GM19397 (cell line): Measurements from ENCODE around the gene SMAD2.
"Not testable (repeated sequence)": the region's sequence is repeated elsewhere in the genome, so short reads cannot be mapped to it uniquely, and the experiment has no call there.

Experiments used
- ATAC-seq: cut with Tn5 transposase; IDR thresholded peaks from one replicate; pipeline ENCODE4 v1.9.1; 2021; ENCODE audit warnings: mild to moderate bottlenecking, moderate library complexity; ENCODE audit not compliant: unreplicated experiment

The SMAD2 gene

DNA sequence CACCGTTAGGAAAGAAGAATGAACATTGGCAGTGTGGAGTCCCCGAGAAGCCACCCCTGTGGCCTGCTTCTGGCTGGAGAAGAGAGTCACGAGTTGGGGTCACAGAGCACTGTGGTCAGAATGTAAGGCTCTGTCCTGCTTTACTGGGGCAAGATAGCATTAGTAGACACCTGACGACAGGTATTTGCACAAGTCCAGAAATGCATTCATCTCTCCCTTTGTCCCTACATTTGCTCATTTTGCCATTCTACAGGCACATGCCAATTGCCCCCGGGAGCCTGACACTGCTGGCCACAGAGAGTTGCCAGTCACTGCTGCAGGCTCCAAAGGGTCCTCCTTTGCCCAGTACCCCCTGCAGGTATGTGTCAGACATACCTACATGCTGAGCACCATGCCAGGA is 133.3 kb downstream of the SMAD2 start:
- no peak for ATAC-seq

DNA sequence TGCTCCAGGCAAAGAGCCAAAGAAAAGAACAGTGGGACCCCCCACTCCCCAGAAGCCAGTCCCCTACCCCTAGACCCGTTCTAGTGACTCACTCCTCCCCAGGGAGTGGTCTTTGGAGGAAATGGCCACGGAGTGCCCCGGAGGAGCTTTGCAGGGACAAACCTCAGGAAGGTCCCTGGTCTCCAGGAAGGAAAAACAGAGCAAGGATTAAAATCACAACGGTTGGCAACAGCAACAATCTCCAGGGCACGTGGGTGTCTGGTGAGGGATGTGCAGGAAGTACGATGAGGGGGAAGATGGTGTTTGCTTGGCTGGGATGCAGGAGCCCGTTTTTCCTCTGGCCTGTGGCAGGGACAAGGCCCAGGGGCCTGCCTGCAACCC is 135.0 kb downstream of the SMAD2 start:
- ATAC-seq, result no peak

DNA sequence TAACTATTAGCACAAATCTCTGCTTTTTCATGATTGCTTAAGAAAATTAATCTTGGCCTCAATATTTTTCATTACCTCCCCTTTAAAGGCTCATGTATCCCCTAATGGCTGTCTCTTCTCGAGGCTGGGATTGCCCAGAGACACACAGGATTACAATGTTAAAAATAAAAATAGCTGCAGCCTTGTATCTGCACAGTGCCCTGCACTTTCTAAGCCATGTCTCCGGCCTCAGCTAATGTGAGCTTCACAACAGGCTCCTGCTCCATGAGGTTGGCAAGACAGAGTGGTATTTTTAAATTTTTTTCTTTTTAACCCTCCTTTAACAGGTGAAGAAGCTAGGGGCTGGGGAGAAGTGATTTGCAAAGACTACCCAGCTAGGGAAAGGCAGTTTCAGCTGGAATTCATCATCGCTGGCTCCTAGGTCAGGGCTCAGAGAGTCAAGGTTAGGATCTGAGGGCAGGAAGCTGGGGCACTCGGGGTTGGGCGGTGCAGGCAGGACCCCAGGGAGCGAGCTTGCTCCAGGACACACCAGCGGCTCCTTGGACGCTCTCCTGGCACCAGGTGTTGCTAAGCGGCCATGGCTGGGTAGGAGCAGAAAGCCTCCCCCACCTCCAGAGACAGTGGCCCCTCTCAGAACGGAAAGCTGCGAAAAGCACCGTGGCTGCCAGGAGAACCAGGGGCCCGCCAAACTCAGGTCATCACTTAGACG is 135.6 kb downstream of the SMAD2 start:
- ATAC-seq, result no peak

DNA sequence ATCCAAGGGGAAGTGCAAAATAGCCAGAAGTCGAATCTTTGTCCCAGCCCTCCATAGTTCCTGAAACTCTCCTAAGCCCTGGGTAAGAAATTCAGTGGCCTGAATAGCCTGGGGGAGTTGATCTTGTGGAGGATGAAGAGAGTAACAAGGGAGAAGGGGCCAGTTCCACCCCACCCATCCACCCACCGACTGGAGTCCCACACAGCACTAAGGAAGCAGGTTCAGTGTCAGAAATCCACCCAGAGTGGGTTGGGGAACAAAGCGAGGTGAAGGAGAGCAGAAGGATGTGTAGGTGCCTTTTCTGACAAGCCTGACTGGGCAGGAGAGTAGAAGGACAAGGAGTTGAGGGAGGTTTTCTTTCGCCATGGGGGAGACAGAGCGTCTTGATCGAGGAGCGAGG is 136.8 kb downstream of the SMAD2 start:
- no peak for ATAC-seq

DNA sequence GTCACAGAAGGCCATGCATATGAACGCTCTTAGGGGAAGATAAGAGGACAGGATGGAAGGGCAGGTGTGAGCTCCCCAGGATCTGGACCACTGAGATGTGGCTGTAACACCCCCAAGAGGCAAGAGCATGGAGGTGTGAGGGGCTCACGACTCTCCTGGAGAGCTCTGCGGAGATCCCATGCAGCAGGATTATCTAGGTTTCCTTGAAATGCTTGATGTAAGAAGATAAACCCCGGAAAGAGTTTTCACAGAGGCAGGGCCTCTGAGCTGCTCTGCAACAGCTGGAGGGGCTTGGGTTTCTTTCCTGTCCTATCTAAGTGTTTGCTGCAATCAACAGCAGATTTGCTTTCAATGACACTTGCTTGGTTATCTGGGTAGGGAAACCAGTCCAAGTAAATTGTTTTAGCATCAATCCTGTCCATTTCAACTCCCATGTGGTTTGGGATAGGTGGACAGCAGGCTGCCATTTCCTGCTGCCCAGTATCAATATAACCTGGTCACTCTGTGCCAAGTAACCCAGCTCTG is 138.9 kb downstream of the SMAD2 start:
- ATAC-seq, result no peak

DNA sequence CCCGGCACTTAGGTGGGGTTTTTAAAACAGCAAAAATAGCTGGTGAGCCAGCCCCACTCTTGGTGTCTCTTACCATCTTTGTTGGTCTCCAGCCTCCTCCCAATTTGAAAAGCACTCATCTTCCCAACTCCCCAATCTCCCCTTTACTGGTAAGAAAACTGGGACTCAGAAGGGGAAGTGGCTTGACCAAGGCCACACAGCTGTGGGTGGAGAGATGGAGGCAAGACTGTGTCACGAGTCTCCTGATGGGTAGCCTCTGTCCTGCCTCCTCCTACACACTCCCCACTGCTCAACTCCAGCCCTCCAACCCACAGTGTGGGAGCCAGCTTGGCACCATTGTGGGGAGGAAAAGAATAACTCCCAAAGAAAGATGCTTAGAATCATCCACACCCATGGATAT is 140.4 kb downstream of the SMAD2 start:
- ATAC-seq, result no peak

DNA sequence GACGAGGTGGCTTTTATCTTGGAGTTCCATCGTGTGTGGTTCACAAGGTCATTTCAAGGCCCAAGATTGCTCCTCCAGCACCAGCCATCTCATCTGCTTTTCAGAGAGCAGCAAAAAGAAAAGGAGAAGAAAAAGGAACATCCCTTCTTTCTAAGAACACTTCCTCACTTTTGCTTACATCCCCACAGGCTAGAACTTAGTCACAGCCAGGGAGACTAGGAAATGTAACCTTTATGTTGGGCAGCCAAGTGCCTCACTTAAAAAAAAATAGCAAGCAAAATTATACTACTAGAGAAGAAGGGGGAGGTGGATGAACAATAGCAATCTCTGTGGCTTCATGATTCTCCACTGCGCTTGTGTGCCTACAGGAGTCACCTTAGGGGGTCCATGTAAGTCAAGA is 141.8 kb downstream of the SMAD2 start:
- ATAC-seq, result no peak

DNA sequence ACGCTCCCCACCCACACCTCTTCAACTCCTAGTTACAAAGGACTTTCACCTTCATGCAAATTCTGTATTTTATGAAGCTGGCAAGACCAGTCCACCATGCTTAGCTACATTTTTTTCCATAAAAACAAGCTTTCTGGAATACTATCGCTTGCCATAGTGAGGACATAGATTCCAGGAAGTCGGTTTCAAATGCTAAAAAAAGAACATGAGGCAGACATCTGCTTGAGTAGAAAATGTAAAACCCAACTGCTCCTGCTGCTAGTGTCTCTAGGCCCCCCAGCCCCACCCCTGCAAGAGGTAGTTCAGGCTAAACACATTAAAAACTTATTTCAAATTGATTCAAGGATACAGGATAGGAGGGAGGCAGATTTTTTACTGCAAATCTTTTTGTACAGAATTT is 148.9 kb downstream of the SMAD2 start:
- ATAC-seq, result no peak

DNA sequence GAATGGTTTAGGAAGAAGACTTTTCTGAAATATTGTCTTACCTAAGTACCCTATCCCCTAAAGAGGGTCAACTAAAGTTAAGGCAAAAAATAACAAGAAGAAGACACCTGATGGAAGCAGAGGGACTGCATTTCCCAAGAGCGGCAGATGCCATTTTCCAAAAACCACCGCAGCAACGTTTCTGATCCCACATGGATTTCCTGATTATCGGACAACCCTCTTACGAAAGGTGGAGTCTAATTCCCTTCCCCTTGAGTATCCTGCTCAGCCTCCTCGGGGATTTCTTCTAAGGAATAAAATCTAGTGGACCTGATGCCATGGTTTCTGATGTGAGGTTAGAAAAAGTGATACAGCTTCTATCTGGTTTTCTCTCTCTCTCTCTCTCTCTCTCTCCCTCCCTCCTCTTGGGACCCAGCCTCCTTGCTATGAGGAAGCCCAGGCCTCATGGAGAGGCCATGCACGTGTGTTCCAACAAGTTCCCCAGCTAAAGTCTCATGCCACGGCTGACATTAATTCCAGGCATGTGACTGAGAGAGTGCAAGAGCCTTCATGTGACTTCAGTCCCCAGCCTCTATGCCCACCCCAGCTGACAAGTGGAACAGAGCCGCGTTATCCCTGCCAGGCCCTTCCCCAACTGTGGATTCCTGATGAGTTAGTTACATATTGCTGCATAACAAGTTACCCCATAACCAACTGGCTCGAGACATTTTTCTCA is 150.3 kb downstream of the SMAD2 start:
- no peak for ATAC-seq

DNA sequence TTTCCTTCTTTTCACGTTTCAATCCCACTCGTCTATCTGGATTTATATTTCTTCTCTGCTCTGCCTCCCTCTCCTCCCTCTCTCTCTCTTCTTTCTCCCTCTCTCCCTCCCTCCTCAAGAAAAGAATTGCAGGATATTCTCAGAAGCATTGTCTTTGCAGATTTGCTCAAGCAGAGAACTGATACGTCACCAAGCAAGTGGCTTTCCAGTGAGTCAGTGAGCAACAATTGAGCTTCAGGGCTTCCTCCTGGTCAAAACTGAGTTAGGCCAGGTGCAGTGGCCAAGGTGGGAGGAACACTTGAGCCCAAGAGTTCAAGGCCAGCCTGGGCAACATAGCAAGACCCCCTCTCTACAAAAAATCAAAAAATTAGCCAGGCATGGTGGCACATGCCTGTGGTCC is 151.1 kb downstream of the SMAD2 start:
- ATAC-seq, result no peak

DNA sequence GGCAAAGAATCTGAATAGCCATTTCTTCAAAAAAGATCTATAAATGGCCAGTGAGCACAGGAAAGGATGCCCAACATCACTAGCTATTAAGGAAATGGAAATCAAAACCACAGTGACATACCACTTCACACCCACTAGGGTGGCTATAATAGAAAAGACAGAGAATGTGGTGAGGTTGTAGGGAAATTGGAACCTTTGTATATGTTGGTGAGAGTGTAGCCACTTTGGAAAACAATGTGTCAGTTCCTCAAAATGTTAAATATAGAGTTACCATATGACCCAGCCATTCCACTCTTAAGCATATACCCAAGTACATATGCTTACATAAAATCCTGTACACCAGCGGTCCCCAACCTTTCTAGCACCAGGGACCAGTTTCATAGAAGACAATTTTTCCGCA is 152.8 kb downstream of the SMAD2 start:
- no peak for ATAC-seq

DNA sequence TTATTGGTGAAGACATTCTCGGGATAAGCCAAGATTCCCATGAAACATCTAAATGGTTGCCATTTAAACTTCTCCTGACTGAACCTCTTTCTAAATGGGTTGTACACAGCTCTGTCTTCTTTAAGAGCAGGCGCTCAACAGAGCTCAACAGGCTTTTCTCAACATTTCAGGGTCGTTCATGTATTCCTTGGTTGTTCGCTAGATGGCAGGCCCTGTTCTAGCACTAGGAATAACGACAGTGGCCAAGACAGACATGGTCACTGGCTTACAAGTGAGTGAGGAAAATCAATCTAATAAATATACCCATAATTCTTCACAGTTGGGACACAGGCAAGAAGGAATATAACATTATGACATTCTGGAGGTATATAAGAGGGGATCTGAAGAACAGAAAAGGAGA is 154.5 kb downstream of the SMAD2 start:
- ATAC-seq, result no peak

DNA sequence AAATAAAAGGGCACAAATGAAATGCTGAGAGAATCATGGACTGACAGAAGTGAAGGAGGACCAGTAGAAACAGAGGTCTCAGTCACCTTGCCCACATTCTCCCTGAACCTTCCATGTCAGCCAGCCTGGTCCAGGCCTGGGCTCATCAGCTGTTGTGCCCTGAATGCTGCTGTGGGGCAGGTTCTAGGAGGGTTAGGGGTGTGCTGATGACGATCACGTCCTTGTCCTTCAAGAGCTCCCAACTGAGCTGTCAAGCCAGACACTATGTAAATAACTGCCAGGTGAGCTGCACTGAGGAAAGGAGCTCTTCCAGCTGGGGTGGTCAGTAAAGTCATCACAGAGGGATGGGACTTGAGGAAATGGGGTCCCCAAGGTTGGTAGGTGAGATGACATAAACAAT is 156.5 kb downstream of the SMAD2 start:
- ATAC-seq, result no peak

DNA sequence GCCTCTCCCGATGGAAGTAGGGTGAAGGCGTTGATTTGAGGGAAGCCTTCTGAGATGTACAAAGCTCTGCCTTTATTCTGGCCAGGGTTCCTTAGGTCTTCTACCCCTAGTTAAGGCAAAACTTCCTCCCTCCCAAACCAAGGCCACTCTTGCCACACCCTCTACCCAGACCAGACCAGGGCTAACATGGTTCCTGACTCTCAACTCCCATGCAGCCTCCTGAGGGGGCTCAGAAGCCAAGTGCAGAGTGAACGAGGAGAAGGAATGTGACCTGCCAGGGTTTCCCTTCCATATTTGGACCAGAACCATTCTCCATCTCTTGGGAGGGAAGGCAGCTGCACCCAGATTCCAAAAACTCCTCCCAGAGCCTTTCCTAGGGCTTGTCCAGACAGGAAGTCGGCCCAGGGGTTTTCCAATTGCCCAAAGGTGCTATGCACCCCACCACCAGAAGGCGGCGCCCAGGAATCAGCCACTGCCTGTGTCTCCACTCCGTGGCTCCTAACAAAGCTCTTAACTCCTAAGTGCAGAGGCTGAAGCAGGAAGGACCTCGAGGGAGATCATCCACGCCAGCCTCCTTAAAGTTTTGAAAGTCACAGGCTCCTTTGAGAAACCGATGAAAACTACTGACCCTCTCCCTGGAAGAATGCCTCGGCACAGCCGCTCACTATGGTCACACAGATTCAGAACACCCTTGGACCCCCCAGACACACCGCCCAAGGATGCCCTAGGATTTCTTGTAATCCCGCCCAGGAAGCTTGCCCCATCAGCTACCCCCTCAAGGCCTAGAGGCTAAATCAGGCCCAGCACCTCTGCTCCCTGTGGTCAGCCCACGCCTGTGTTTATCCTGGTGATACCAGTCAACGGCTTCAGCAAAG is 157.8 kb downstream of the SMAD2 start:
- ATAC-seq, result no peak

DNA sequence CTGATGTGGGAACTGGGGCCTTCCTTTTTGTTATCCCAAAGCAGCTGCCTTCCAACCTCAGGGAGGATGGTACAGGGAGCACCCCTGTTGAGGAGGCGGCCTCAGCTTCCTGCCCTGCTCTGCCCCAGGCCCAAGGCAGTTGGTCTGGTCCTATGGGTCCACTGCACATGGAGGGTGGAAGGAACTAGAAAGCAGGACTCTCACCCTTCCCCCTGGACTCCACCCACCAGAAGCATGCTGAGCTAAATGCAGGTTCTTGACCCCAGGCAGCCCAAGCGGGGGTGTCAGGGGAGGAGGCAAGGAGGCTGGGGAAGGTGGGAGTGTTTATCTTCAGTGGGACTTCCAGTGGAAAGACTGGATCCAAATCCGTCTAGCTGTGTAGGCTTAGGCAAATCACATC is 158.5 kb downstream of the SMAD2 start:
- no peak for ATAC-seq

DNA sequence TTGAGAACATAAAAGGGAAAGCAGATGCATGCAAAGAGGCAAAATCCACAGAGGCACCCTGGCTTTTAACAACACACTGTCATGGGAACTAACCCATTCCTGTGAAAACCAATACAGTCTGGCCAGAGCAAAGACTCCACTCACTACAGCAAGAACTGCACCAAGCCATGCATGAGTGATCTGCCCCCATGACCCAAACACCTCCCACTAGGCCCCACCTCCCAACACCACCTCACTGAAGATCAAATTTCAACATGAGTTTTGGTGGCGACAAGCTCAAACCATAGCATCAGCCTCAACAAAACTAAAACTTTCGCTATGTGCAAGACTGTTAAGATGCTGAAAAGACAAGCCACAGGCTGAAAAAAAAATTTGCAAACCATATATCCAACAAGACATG is 162.8 kb downstream of the SMAD2 start:
- ATAC-seq, result no peak

DNA sequence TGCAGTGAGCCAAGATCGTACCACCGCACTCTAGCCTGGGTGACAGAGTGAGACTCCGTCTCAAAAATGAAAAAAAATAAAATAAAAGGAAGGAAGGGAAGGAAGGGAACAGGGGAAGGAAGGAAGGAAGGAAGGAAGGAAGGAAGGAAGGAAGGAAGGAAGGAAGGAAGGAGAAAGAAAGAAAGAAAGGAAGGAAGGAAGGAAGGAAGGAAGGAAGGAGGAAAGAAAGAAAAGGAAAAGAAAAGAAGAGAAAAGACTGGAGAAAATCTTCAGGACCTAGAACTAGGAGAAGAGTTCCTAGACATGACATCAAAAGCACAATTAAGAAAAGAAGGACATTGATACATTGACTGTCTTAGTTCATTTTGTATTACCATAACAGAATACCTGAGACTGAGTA is 163.3 kb downstream of the SMAD2 start:
- not testable (repeated sequence) for ATAC-seq
